Measurements from ENCODE around the gene KNTC1.

Gene KNTC1

DNA sequence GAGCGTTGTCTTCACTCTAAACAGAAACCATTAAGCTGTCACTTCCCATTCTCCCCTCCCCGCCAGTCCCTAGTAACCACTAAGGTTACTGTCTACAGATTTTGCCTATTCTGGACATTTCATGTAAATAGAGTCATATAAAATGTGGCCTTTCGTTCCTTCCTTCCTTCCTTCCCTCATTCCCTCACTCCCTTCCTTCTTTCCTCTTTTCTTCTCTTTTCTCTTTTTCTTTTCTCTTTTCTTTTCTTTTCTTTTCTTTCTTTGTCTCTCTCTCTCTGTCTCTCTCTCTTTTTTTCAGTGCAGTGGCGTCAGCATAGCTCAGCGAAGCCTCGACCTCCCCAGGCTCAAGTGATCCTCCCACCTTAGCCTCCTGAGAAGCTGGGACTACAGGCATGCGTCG, 138.3 kb downstream of the KNTC1 start:
- Mint-ChIP-seq H3K27ac (no peak overlapping the region), H3K4me1 (no peaks in the 10 kb centered on the region), H3K9me3 (no peaks in the 10 kb centered on the region), H3K27me3 (ENCODE audit: low read depth) (no peaks in the 10 kb centered on the region), H3K4me3 (no peak overlapping the region), H3K36me3 (ENCODE audit: low read depth) (no peaks in the 10 kb centered on the region)
- TF ChIP-seq, protein P1, sequence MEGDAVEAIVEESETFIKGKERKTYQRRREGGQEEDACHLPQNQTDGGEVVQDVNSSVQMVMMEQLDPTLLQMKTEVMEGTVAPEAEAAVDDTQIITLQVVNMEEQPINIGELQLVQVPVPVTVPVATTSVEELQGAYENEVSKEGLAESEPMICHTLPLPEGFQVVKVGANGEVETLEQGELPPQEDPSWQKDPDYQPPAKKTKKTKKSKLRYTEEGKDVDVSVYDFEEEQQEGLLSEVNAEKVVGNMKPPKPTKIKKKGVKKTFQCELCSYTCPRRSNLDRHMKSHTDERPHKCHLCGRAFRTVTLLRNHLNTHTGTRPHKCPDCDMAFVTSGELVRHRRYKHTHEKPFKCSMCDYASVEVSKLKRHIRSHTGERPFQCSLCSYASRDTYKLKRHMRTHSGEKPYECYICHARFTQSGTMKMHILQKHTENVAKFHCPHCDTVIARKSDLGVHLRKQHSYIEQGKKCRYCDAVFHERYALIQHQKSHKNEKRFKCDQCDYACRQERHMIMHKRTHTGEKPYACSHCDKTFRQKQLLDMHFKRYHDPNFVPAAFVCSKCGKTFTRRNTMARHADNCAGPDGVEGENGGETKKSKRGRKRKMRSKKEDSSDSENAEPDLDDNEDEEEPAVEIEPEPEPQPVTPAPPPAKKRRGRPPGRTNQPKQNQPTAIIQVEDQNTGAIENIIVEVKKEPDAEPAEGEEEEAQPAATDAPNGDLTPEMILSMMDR (IDR thresholded peaks at IDR 0.05; ENCODE audit: unreplicated experiment in 3 of 3), result no peak

DNA sequence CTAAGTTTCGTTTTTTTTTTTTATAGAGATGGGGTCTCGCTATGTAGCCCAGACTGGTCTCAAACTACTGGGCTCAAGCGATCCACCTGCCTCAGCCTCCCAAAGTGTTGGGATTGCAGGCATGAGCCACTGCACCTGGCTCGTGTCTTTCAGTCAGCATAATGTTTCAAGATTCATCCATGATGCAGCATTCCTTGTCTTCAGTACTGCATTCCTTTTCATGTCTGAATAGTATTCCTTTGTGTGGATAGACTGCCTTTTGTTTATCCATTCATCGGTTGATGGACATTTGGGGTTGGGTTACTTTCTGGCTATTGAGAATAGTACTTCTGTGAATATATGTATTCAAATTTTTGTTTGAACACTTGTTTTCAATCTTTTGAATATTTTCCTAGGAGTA, 138.7 kb downstream of the KNTC1 start:
- TF ChIP-seq, protein P1 (IDR thresholded peaks at IDR 0.05; ENCODE audit: unreplicated experiment in 3 of 3), result no peak
- Mint-ChIP-seq H3K36me3 (ENCODE audit: low read depth) (no peaks in the 10 kb centered on the region), H3K4me3 (no peak overlapping the region), H3K9me3 (no peaks in the 10 kb centered on the region), H3K27me3 (ENCODE audit: low read depth) (no peaks in the 10 kb centered on the region), H3K4me1 (no peaks in the 10 kb centered on the region), H3K27ac (no peak overlapping the region)

DNA sequence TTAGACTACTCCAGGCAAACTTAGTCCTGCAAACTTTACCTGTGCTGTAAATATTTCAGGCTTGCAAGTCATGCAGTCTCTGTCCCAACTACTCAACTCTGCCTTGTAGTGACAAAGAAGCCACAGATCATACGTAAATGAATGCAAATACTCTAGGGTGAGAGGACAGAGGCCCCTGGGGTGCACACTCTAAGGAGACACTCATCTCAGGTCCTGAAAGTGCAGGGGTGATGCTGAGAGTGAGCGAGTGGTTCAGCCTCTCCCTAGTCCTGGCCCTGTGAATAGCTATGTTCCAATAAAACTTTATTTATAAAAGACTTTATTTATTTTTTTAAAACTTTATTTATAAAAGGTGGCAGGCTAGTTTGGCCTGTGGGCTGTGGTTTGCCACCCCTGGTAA, 141.2 kb downstream of the KNTC1 start:
- no peak overlapping the region for H3K4me3 Mint-ChIP-seq
- no peaks in the 10 kb centered on the region for H3K4me1 Mint-ChIP-seq
- H3K9me3 Mint-ChIP-seq, result no peaks in the 10 kb centered on the region
- TF ChIP-seq, protein P1 (IDR thresholded peaks at IDR 0.05; ENCODE audit: unreplicated experiment in 3 of 3), result no peak
- no peak overlapping the region for H3K27ac Mint-ChIP-seq
- no peaks in the 10 kb centered on the region for H3K36me3 Mint-ChIP-seq (ENCODE audit: low read depth)
- H3K27me3 Mint-ChIP-seq (ENCODE audit: low read depth), result no peaks in the 10 kb centered on the region

DNA sequence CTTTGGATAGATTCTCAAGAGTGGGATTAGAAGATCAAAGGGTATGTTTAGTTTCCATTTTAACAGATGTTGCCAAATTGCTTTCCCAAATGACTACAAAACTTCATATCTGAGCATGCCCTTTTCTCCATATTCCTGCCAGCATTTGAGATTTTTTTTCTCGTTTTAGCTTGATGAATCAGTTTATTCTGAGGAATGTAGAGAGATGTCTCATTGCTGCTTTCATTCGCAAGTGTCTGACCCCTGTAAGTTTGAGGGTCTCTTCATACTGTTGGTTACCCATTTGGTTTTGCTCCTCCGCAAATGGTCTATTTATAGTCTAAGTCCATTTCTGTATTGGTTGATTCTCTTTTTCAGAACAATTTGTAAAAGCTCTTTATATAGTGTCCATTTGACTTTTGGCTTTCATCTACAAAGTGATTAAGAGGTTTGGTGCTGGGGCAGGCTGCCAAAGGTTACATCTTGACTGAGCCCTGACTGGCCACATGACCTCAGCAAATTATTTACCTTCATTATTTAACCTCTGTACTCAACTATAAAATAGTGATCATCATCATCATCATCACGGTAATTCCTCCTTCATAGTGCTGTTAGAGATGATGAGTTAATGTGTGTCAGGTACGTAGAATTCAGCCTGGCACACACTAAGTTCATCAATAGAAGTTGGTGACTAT, 142.5 kb downstream of the KNTC1 start:
- Mint-ChIP-seq H3K27ac (no peak overlapping the region), H3K4me1 (no peaks in the 10 kb centered on the region), H3K9me3 (no peaks in the 10 kb centered on the region), H3K27me3 (ENCODE audit: low read depth) (peaks cover 6% of the 10 kb centered on the region), H3K36me3 (ENCODE audit: low read depth) (no peaks in the 10 kb centered on the region), H3K4me3 (no peak overlapping the region)
- TF ChIP-seq, protein P1 (IDR thresholded peaks at IDR 0.05; ENCODE audit: unreplicated experiment in 3 of 3), result no peak

DNA sequence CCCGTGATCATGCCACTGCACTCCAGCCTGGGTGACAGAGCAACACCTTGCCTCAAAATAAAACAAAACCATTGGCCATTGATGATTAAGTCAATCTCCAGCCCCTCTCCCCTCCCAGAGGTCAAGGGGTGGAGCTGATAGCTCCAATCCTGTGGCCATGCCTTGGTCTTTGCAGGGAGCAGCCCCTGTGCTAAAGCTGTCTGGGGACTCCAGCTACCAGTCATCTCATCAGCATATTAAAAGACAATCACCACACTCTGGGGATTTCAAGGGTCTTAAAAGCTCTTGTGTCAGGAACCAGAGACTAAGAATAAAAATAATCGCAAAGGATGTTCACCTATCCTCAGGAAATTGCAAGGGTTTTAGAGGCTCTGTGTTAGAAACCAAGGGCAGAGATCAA, 145.5 kb downstream of the KNTC1 start:
- Mint-ChIP-seq H3K27me3 (ENCODE audit: low read depth) (peaks cover 9% of the 10 kb centered on the region), H3K27ac (no peak overlapping the region), H3K4me1 (no peaks in the 10 kb centered on the region), H3K9me3 (peaks cover 3% of the 10 kb centered on the region), H3K4me3 (no peak overlapping the region), H3K36me3 (ENCODE audit: low read depth) (no peaks in the 10 kb centered on the region)
- TF ChIP-seq, protein P1 (IDR thresholded peaks at IDR 0.05; ENCODE audit: unreplicated experiment in 3 of 3), result no peak

All from nephron (organoid).